GM12872 (cell line): ENCODE measurements around the gene DLX1.

Experiments used
- TF ChIP-seq, protein P1 (sequence below): IDR thresholded peaks from 3 replicates; pipeline ENCODE4 v1.5.1; 2011; ENCODE audit warnings: low read depth, mild to moderate bottlenecking, low read length, moderate library complexity; ENCODE audit not compliant: insufficient read depth

DLX1 gene

DNA sequence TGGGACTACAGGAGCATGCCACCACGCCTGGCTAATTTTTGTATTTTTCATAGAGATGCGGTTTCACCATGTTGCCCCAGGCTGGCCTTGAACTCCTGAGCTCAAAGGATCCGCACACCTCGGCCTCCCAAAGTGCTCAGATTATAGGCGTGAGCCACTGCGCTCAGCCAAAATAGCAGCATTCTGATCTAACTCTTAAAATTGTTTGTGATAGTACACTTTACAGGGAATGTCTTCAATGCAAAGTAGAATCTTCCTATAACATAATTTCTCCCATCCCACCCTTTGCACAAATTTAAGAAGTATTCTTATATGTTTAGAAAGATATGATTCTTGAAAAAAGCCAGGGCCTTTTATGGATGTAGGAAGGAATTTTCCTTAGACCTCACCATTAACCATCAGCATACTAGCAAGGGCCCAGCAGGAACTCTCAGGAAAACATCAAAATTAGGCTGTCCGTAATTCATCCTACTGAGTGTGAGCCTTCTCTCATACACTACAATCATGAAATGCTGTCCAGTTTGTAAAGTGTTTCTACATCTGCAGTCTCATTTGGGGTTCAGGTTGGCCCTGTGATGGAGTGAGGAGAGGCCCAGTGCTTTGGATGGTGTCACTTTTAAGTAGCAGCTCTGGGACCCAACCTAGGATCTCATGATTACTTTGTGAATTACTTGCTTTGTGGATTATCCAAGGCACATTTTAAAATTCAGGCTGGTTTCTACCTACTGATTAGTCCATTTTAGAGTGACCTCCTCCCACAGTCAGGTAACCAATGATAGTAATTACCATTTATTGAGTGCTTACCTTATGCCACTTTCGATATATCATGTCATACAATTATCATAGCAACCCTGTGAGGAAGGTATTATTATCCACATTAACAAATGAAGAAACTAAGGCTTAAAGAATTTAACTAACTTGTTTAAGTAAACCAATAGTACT lies 37.5 kb upstream of the DLX1 start:
- TF ChIP-seq, protein P1, sequence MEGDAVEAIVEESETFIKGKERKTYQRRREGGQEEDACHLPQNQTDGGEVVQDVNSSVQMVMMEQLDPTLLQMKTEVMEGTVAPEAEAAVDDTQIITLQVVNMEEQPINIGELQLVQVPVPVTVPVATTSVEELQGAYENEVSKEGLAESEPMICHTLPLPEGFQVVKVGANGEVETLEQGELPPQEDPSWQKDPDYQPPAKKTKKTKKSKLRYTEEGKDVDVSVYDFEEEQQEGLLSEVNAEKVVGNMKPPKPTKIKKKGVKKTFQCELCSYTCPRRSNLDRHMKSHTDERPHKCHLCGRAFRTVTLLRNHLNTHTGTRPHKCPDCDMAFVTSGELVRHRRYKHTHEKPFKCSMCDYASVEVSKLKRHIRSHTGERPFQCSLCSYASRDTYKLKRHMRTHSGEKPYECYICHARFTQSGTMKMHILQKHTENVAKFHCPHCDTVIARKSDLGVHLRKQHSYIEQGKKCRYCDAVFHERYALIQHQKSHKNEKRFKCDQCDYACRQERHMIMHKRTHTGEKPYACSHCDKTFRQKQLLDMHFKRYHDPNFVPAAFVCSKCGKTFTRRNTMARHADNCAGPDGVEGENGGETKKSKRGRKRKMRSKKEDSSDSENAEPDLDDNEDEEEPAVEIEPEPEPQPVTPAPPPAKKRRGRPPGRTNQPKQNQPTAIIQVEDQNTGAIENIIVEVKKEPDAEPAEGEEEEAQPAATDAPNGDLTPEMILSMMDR = no peak

DNA sequence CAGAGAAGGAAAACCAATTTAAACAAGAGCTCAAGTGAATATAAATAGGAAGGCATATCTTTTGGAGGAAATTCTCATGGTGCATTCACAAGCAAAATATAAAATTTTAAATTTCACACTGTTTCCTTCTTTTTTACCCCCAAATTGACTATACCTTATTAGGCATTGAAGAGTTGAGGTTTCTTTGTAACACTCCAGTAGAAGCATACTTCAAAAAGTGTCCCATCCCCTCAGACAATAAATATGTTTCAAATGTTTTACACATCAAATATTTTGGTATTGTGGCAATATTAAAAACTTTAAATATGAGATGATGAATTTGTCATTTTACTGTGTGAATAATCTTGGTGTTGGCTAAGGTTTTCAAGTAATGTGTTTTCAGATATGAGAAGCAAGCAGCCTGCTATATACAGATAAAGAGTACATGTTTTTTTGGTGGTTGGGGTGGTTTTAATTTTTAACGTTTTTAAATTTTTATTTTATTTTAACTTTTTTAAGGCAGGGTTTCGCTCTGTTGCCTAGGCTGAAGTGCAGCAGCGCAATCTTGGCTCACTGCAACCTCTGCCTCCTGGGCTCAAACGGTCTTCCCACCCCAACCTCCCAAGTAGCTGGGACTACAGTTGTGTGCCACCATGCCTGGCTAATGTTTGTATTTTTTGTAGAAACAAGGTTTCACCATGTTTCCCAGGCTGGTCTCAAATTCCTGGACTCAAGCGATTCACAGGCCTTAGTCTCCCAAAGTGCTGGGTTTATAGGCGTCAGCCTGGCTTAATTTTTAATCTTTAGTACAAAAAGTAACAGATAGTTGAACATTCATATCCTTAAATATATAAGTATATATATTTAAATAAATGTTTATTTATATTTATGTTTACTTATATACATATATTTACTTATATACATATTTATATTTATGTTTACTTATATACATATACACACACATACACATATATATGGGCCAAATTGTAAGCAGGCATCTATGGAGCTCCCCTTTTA lies 36.5 kb upstream of the DLX1 start:
- TF ChIP-seq, protein P1 = no peak

DNA sequence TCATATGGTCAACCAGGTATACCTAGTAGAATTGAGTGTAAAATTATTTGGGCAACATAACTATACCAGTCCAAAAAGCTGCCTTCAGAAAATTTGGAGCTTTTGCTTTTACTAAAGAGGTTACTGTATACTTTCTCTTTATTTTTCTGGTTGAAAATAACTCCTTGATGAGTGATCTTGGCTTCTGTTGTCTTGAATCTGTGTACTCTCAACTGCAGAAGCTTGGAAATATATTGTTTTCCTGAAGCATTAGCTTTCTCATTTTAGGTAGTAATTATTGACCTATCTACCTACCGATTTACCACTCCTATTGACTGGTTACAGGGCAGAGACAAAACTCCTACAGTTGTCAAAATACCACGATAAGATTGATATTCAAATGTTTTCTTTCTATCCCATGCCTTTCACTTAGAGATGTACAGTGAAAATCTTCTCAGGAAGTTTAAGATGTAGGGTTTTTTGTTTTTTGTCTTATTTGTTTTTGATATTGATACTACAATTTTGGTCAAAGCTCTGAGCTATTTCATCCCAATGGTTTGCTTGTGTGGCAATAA lies 35.7 kb upstream of the DLX1 start:
- TF ChIP-seq, protein P1 = no peak

DNA sequence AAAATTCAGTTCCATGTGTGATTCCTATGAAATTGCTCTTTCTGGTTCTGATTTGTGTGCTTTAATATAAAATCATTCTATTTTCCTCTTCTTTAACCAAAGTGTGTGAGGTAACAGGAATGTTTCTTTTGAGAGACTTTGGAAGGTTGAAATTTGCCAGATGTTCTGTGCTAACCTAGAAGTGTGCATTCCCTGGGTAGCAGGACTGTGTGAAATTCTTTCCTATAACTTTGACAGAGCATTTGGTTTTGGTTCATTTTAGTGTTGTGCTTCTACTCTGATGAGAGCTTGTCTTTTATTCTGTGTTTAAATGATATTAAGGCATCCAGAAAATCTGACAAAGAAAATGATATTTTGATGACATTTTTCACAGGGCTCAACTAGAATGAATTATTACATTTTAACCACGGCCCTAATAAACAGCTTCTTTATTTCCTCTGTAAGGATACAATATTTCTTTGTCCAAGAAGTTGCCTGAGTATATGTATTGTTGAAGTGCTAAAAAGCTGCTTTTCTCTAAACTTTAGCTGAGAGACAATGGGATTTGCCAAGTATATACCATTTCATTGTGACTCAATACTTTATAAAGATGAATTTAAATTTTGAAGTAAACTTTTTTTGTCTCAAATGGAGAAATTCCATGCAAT lies 34.7 kb upstream of the DLX1 start:
- TF ChIP-seq, protein P1 = no peak

DNA sequence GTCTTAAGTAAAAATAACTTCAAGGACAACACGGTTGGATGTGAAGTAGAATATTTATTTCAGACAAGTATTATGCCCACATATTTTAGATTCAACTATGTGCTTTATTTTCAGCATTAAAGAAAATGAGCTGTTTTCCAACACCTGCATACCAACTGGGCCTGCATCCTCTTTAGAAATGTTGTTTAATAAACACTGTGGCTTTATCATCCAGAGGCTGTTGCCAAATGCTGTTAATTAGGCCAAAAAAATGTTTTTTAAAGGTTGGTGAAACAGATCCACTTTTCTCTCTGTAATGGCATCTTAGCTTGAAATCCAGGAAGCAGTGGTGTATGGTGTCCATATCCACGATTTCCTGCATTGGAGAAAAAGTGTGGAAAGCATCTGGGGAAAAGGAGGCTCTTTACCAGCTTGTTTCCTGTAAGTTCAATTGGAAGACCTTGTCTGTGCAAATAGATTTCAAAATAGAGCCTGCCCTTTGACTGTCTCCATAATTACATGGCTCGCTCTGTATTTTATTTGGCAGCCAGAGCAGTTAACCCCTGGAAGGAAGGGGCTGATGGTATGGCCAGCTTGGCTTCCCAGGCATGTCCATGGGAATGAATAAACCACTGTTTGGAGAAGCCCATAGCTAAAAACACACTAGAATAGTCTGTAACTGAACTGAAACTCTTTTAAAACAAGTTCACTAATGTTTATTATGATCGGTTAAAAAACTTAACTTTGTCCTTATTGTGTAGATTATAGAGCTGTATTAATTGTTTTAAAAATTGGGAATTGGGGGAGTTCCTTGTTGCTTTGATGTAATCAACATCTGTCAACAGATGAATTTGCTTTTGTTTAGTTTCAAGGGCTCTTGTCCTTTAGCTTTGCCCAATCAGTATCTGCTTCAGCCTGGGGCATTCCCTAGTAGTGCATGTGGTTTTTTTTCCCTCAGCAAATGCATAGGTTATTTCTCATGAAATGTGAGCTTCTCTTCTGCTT lies 33.0 kb upstream of the DLX1 start:
- TF ChIP-seq, protein P1 = no peak

DNA sequence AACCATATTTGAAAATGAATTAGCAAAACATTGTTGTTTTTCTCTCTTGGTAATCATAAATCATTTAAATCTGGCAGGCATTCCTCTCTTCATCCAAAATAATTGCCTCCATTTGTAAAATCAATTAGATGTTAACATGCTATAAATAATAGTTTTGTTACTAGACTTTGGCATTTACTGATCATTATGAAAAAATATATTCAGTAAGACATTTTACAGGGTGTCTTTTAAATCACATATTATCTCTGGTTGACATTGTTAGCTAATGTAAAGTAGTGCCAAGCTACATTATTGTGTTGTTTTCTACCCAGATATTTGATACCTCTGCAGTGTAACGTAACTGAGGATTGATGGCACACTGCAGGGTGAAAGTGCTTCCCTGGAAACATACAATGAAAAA lies 31.8 kb upstream of the DLX1 start:
- TF ChIP-seq, protein P1 = no peak
